HepG2 (cell line): ENCODE data around the gene CCNQ. TPM values are rescaled to one million over a fixed set of nuclear protein-coding genes. Genes with fewer than 3 reads are reported as not detected.
A peak's percentile ranks its signal among the peaks of the same experiment; 100 is the strongest.

Experiments used
- ELF1 ChIP-seq: sonication (generic); formaldehyde crosslinking; IDR thresholded peaks from 2 replicates; pipeline ENCODE4 v1.4.0; 2020; ENCODE audit warnings: missing genetic modification reagents
- ESRRA ChIP-seq: sonication (generic); formaldehyde crosslinking; IDR thresholded peaks from 2 replicates; pipeline ENCODE4 v1.5.1; 2020; ENCODE audit warnings: mild to moderate bottlenecking, low read depth, missing genetic modification reagents
- HMGXB4 ChIP-seq, 2 experiments: sonication (generic) in 1 of 2; formaldehyde crosslinking in 1 of 2; IDR thresholded peaks; 2 replicates each; pipeline versions ENCODE4 v1.4.0 to v1.6.1; 2018 to 2020; ENCODE audit warnings: missing genetic modification reagents in 2 of 2, borderline replicate concordance in 1 of 2, low read depth in 1 of 2, mild to moderate bottlenecking in 1 of 2, missing biosample characterization in 1 of 2
- HNRNPH1 ChIP-seq: fragments of 200-400 bp; formaldehyde crosslinking; optimal IDR thresholded peaks from 2 replicates; pipeline ENCODE3; 2017; ENCODE audit warnings: mild to moderate bottlenecking, low read depth, low read length
- SIN3B ChIP-seq: fragments of 150-350 bp; IDR thresholded peaks from 2 replicates; pipeline ENCODE4 v1.6.1; 2014; ENCODE audit warnings: low read length
- SP5 ChIP-seq: IDR thresholded peaks from 2 replicates; pipeline ENCODE4 v1.6.1; 2016; ENCODE audit warnings: low read depth, borderline replicate concordance
- TFE3 ChIP-seq: IDR thresholded peaks from 2 replicates; pipeline ENCODE4 v1.6.1; 2016
- WIZ ChIP-seq: sonication (generic); formaldehyde crosslinking; IDR thresholded peaks from 2 replicates; pipeline ENCODE4 v1.5.1; 2020; ENCODE audit warnings: mild to moderate bottlenecking, missing genetic modification reagents
- ZBTB37 ChIP-seq: sonication (generic); formaldehyde crosslinking; IDR thresholded peaks from 2 replicates; pipeline ENCODE4 v1.4.0; 2020; ENCODE audit warnings: mild to moderate bottlenecking, missing genetic modification reagents
- ZBTB4 ChIP-seq: sonication (generic); formaldehyde crosslinking; IDR thresholded peaks from 2 replicates; pipeline ENCODE4 v1.4.0; 2020; ENCODE audit warnings: missing genetic modification reagents, mild to moderate bottlenecking, borderline replicate concordance
- ZNF616 ChIP-seq: sonication (generic); formaldehyde crosslinking; IDR thresholded peaks from 2 replicates; pipeline ENCODE4 v1.5.0; 2020; ENCODE audit warnings: low read depth, mild to moderate bottlenecking, missing genetic modification reagents
- ZNF646 ChIP-seq: sonication (generic); formaldehyde crosslinking; IDR thresholded peaks from 2 replicates; pipeline ENCODE4 v1.9.0; 2021; ENCODE audit warnings: mild to moderate bottlenecking, missing genetic modification reagents
- ZNF768 ChIP-seq: sonication (generic); formaldehyde crosslinking; IDR thresholded peaks from 2 replicates; pipeline ENCODE4 v1.4.0; 2020; ENCODE audit warnings: missing genetic modification reagents
- polyA plus RNA-seq, 8 experiments: library from polyadenylated mRNA; depleted of rRNA in 3 of 8; stranded (reverse) in 7 of 8; unstranded in 1 of 8; fragments of >200 nt; fragmentation: Illumina TruSeq in 4 of 8; extraction: Trizol in 4 of 8; gene quantifications; 2 replicates each; pipeline versions ENCODE4 v1.2.1 to v1.2.3, GENCODE V29; 2011 to 2016; ENCODE audit warnings: low read depth in 4 of 8, missing spikeins in 1 of 8, mixed read lengths in 1 of 8; ENCODE audit not compliant: insufficient read depth in 1 of 8
- total RNA-seq, 5 experiments: library from RNA; depleted of rRNA; stranded (reverse); fragments of >200 nt; fragmentation: Illumina TruSeq; extraction: Trizol; gene quantifications; 2 replicates each; pipeline ENCODE4 v1.2.3, GENCODE V29; 2016; ENCODE audit warnings: low read depth in 1 of 5

Gene CCNQ
- total and polyA plus RNA-seq, 2 of the 13 experiments (the other 11 are each of a cell fraction or from before 2014, with no cell fraction given): 15.0 to 25.5 TPM

- TF ChIP-seq ZBTB4 (CRISPR knock-in tag) (no peak), WIZ (CRISPR knock-in tag) (no peak), ZNF646 (no peak), ELF1 (CRISPR knock-in tag) (no peak; the same call in 1 of the 2 replicates), ZNF768 (CRISPR knock-in tag) (peak; percentile 53; the same call in 1 of the 2 replicates), TFE3 (CRISPR knock-in tag) (peak; percentile 60; the same call in 1 of the 2 replicates), ESRRA (CRISPR knock-in tag) (peak; percentile 97), SP5 (CRISPR knock-in tag) (peak; percentile 85), HNRNPH1 (no peak), ZBTB37 (CRISPR knock-in tag) (no peak), ZNF616 (no peak), HMGXB4 (CRISPR knock-in tag; IDR thresholded peaks at IDR 0.05; ENCODE audit: borderline replicate concordance in 1 of 2, low read depth in 1 of 2) (peak in 1 of 2 experiments; percentile 19; a peak in 1 of 4 replicates), SIN3B (no peak)
Measured at GRCh38 chrX:153623310-153624029, 24.5 kb upstream of the CCNQ start (continued).
